EL (cell line): ENCODE results near the gene FER.
"Not testable (repeated sequence)": the region's sequence is repeated elsewhere in the genome, so short reads cannot be mapped to it uniquely, and the experiment has no call there.

ENCODE experiments used
- DNase-seq: peaks from one replicate; pipeline ENCODE4 v3.0.0-alpha.2; 2016

FER gene

DNA sequence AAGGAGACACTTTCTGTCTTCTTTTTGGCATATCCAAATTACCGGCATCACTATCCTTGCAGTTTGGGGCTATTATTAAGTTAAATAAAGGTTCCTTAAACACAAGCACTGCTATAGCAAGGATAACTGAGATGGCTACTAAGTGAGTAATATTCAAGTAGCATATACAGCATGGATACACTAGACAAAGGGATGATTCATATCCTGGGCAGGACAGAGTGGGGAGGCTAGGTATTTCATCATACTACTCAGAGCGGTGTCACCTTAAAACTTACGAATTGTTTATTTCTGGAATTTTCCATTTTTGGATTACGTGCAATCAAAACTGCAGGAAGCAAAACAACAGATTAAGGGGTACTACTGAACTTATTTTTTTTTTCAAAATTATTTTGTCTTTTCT is 54.1 kb downstream of the FER start:
- peak; percentile 89 for DNase-seq

DNA sequence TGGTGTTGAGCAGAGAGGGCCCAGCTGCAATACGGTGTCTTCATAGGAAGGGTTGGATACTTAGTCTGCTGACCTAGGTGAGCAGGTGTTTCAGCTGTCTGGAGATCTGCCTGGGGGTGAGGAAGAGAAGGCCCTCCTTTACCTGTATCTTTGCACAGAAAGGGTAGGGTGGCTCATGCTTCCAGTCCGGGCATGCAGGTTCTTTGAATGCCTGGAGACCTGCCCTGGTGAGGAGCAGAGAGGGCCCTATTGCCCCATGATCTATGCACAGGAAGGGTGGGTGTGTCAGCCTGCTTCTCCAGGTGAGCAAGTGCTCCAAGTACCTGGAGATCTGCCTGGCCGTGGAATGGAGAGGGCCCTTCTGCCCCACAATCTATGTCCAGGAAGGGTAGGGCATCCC is 63.0 kb downstream of the FER start:
- no peak for DNase-seq

GRCh38 chr5:108813673-108814072 is 66.0 kb downstream of the FER start:
- no peak for DNase-seq

GRCh38 chr5:108814551-108814950 is 66.9 kb downstream of the FER start:
- DNase-seq: no peak

DNA sequence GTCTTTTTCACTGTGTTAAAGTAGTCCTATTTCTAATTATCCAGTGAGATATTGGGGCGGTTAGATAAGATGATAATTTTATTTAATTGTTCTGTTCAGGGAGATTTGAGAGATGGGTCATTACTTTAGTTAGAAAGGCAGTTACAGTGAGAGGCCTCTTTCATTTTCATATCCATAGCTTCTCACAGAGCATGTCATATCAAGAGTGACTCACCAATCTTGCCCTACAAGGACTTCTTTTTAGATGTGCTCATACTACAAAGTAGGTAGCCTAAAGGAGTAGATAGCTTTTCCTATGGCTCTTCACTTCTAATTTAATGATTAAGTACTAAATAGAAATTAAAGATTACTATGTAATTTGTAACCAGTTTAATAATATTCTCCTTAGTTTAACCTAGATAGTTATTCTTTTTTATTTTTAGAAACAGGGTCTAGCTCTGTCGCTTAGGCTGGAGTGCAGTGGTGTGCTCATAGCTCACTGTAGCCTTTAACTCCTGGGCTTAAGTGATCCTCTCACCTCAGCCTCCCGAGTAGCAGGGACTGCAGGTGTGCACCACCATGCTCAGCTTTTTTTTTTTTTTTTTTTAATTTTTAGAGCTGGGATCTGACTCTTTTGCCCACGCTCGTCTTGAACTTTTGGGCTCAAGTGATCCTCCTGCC is 71.0 kb downstream of the FER start:
- DNase-seq: peak; percentile 67

DNA sequence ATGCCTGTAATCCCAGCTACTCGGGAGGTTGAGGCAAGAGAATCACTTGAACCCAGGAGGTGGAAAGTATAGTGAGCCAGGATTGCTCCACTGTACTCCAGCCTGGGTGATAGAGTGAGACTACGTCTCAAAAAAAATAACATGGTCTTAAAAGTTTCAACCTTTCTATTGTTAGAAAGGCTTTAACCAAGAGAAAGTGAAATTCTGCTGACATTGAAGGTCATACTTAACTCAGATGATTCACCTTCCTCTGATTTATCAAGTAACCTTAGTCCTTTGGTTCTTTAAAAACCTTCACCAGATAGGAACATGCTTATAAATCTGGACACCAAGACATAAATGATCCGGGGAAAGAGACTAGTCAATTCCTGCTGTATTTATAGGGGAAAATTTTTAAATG is 73.3 kb downstream of the FER start:
- DNase-seq: no peak

- DNase-seq: no peak
Measured at GRCh38 chr5:108822211-108822947, 74.7 kb downstream of the FER start.

- DNase-seq: no peak
Measured at GRCh38 chr5:108827131-108827530, 79.4 kb downstream of the FER start.

DNA sequence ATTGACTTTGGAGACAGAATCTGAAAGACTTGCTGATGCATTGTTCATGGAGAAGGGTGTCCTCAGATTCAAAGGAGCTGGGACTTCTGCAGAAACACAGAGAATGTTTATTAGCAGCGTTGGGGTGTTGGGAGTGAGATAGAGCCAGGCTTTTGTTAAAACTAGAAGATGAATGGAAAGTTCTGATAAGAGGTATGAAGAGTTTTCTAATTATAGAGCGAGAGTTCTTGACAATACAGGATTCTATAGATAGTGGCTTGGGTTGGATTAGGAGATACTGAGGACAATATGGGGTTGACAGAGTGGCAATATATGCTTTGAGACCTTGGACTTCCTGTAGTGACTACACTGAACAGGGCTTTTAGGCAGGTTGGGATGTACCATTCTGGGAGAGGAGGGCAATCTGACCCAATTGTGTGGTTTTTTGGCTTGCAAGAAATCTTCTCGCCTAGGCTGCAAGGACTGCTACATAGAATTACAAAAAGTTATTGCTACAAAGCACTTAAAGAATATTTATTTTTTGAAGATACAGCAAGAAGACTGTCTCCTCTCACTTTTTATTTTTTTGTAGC is 83.1 kb downstream of the FER start:
- no peak for DNase-seq

GRCh38 chr5:108836492-108836891 is 88.8 kb downstream of the FER start:
- DNase-seq: no peak

DNA sequence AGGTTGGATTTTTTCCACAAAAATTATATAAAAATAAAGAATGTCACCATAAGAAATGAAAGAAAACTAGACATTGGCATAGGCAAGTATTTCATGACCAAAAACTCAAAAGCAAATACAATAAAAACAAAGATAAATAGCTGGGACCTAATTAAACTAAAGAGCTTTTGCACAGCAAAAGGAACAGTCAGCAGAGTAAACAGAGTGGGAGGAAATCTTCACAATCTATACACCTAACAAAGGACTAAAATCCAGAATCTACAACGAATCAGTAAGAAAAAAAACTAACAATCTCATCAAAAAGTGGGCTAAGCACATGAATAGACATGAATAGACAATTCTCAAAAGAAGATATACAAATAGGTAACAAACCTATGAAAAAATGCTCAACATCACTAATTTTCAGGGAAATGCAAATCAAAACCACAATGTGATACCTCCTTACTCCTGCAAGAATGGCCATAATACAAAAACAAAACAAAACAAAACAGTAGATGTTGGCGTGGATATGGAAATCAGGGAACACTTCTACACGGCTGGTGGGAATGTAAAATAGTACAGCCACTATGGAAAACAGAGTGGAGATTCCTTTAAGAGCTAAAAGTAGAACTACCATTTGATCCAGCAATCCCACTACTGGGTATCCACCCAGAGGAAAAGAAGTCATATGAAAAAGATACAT is 94.7 kb downstream of the FER start:
- not testable (repeated sequence) for DNase-seq

DNA sequence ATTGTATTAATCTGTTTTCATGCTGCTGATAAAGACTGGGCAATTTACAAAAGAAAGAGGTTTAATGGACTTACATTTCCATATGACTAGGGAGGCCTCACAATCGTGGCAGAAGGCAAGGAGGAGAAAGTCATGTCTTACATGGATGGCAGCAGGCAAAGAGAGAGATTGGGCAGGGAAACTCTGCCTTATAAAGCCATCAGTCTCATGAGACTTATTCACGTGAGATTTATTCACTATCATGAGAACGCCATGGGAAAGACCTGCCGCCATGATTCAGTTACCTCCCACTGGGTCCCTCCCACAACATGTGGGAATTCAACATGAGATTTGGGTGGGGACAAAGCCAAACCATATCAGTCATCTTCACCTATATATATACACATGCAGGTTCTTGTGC is 103.4 kb downstream of the FER start:
- not testable (repeated sequence) for DNase-seq

- no peak for DNase-seq
Measured at GRCh38 chr5:108857905-108858304, 110.2 kb downstream of the FER start.

- no peak for DNase-seq
Measured at GRCh38 chr5:108858959-108859358, 111.3 kb downstream of the FER start.

DNA sequence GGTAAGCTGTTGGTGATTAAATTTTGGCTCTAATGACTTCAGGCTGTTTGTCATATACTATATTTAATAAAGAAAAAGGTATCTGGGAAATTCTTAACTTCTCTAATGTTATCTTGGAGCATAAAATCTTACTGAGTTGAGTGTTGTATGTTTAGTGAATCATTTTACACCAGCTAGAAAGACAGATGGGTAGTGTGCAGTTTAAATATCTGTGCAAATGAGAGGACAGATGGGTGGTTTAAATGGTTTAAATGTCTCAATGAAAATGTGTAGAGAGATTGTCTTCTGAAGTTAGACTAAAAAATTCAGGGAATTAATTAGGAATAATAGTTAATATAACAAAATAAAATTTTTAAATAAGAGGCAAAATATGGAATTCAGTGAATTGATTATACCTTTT is 114.5 kb downstream of the FER start:
- DNase-seq: no peak

GRCh38 chr5:108866097-108866496 is 118.4 kb downstream of the FER start:
- DNase-seq: not testable (repeated sequence)

- no peak for DNase-seq
Measured at GRCh38 chr5:108867656-108868055, 120.0 kb downstream of the FER start.

DNA sequence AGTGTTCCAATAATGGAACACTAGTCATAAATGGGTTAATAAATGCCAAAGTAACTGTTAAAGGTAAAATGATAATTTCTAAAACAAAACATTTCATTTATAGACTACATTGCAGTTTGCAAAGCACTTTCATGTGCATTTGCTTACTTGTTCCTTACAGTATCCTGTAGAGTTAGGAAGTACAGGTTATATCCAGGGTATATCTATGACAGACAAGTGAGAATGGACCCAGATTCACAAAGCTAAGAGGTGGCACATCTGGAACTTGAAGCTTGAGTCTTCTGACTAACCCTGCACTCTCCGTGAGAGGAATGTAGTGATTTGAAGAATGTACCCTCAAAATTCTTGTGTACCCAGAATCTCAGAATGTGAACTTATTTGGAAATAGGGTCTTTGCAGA is 121.4 kb downstream of the FER start:
- DNase-seq: no peak

- no peak for DNase-seq
Measured at GRCh38 chr5:108876451-108876850, 128.8 kb downstream of the FER start.

GRCh38 chr5:108878756-108879155 is 131.1 kb downstream of the FER start:
- no peak for DNase-seq

DNA sequence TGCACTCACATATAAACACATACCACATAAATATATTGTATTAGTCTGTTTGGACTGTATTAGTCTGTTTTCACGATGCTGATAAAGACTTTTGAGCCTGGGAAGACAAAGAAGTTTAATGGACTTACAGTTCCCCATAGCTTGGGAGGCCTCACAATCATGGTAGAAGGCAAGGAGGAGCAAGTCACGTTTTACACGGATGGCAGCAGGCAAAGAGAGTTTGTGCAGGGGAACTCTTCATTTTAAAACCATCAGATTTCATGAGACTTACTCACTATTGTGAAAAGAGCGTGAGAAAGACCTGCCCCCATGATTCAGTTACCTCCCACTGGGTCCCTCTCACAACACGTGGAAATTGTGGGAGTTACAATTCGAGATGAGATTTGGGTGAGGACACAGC is 133.4 kb downstream of the FER start:
- DNase-seq: no peak

- DNase-seq: peak; percentile 12
Measured at GRCh38 chr5:108884736-108885135, 137.0 kb downstream of the FER start.

DNA sequence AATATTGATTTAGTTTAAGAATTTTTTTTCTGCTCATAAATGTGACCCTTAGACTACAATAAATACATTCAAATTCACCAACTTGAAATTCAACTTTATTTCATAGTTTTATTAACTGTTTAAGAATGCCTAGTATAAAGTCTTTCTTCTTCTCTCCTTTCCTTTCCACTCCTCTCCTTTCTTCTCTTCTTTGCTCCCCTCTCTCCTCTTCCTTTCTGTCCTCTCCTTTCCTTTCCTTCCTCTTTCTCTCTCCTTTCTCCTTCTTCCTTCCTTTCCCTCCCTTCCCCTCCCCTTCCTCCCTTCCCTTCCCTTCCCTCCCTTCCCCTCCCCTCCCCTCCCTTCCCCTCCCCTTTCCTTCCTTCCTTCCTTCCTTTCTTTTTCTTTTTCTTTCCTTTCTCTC is 150.6 kb downstream of the FER start:
- DNase-seq: no peak

DNA sequence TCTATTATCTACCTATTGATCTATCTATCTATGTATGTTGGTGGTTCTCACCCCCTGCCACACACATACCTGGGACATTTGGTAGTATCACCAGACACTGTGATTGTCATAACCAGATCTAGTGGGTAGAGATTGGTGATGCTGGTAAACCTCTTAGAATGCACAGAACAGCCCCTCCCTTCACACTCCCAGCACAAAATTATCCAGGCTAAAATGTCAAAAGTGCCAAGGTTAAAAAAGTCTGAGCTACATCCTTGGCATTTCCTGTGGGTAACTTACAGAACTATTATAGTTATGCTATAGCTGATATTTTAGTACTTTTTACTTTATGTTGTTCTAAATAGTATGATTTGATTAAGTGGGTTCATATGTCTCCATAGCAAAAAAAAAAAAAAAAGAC is 151.0 kb downstream of the FER start:
- peak; percentile 9 for DNase-seq
